Esophagus squamous epithelium (tissue), 4 donors: Measurements from ENCODE around the gene ZNF609.

Experiments
- CTCF ChIP-seq, 6 experiments: fragments of 450-650 bp in 4 of 6; fragments of 200-600 bp in 2 of 6; sonication (generic) in 2 of 6; IDR thresholded peaks; one replicate each; pipeline ENCODE4 v1.5.1; 2016 to 2019; ENCODE audit warnings: antibody characterized with exemption in 6 of 6, mild to moderate bottlenecking in 4 of 6, moderate library complexity in 4 of 6
- POLR2A ChIP-seq, 4 donors: fragments of 450-650 bp; IDR thresholded peaks; one replicate each; pipeline ENCODE4 v1.6.1; 2017; ENCODE audit warnings: antibody characterized with exemption in 4 of 4, mild to moderate bottlenecking in 4 of 4, moderate library complexity in 3 of 4

DNA sequence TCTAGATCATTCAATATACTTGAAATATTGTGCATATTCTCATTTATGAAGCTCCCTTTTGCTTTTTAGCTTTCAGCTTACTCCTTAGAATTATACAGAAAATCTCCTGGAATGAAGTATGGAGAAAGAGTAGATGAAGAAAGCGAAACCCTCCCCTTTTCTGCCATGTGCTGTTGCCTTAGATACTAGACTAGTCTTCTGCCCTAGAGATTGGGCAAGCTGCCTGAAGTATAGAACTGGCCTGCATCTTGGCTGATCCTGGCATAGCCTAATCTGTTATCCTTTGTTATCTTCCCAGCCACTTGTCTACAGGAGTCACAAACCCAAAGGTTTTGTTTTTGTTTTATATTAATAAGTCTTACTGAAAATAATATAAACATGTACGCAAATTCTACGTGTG is 176.2 kb downstream of the ZNF609 start:
- TF ChIP-seq POLR2A (IDR thresholded peaks at IDR 0.05) = no peak
- TF ChIP-seq CTCF (IDR thresholded peaks at IDR 0.05) = no peak
